Ishikawa (cell line): ENCODE data around the gene SLIT3.

Experiments used
- EGR1 ChIP-seq: IDR thresholded peaks from 2 replicates; pipeline ENCODE4 v1.6.1; 2012
- MAX ChIP-seq: IDR thresholded peaks from 2 replicates; pipeline ENCODE4 v1.6.1; 2012
- NFIC ChIP-seq: IDR thresholded peaks from 2 replicates; pipeline ENCODE4 v1.6.1; 2012
- REST ChIP-seq: IDR thresholded peaks from 2 replicates; pipeline ENCODE4 v1.6.1; 2012; ENCODE audit warnings: low read depth, mild to moderate bottlenecking
- TAF1 ChIP-seq: IDR thresholded peaks from 2 replicates; pipeline ENCODE4 v1.6.1; 2012; ENCODE audit warnings: low read depth, mild to moderate bottlenecking
- TEAD4 ChIP-seq: IDR thresholded peaks from 2 replicates; pipeline ENCODE4 v1.6.1; 2012
- ZBTB7A ChIP-seq: IDR thresholded peaks from 2 replicates; pipeline ENCODE4 v1.6.1; 2012; ENCODE audit warnings: low read depth

- no peak for TF ChIP-seq TEAD4
- TF ChIP-seq TAF1, result no peak
- TF ChIP-seq NFIC, result no peak
- no peak for TF ChIP-seq MAX
- TF ChIP-seq REST, result no peak
- no peak for TF ChIP-seq ZBTB7A
- no peak for TF ChIP-seq EGR1
Observed at GRCh38 chr5:168796000-168796399, 504.9 kb downstream of the SLIT3 start.
